CD4-positive, alpha-beta T cell (primary cell): Measurements from ENCODE around the gene TMEM54. TPM values are rescaled to one million over a fixed set of nuclear protein-coding genes. Genes with fewer than 3 reads are reported as not detected.

ENCODE experiments used
- ATAC-seq: fragments of 200-7000 bp; cut with Tn5 transposase; one replicate; pipeline ENCODE4 v1.10.0; 2022; ENCODE audit warnings: mild to moderate bottlenecking; ENCODE audit not compliant: poor library complexity
- CTCF ChIA-PET: fragments of 350-600 bp; sonication (Branson Sonifier 250); formaldehyde crosslinking; loops from one replicate; lab custom pipeline; 2021; ENCODE audit warnings: antibody characterized with exemption, inconsistent platforms; lab: Charles Lee
- POLR2A ChIA-PET: fragments of 350-600 bp; sonication (Branson Sonifier 250); formaldehyde crosslinking; loops from one replicate; lab custom pipeline; 2021; ENCODE audit warnings: antibody characterized with exemption, inconsistent platforms; lab: Charles Lee
- DNase-seq, 14 experiments: peaks; one replicate each; pipeline ENCODE4 v3.0.0-alpha.2; 2013 to 2020; ENCODE audit warnings: mixed read lengths in 2 of 14
- H3K27ac ChIP-seq, 2 donors: one replicate each; pipeline versions ENCODE4 v1.5.1 to v1.7.0; 2013; ENCODE audit warnings: low read length in 2 of 2, low read depth in 1 of 2, mild to moderate bottlenecking in 1 of 2
- H3K27me3 ChIP-seq, 2 experiments: 1 replicate in 1 of 2; 2 replicates in 1 of 2; pipeline versions ENCODE4 v1.6.1 to v1.7.0; 2013; ENCODE audit warnings: low read length in 2 of 2, control low read depth in 1 of 2, mild to moderate bottlenecking in 1 of 2, moderate library complexity in 1 of 2; ENCODE audit not compliant: insufficient read depth in 2 of 2, control insufficient read depth in 1 of 2
- H3K36me3 ChIP-seq: one replicate; pipeline ENCODE4 v1.6.1; 2013; ENCODE audit warnings: low read length, control low read depth; ENCODE audit not compliant: insufficient read depth
- H3K4me1 ChIP-seq: one replicate; pipeline ENCODE4 v1.6.1; 2013; ENCODE audit warnings: low read length, control low read depth; ENCODE audit not compliant: insufficient read depth
- H3K4me3 ChIP-seq: one replicate; pipeline ENCODE4 v1.5.1; 2013; ENCODE audit warnings: mild to moderate bottlenecking, low read length, moderate library complexity
- H3K9me3 ChIP-seq, 2 experiments: 1 replicate in 1 of 2; 2 replicates in 1 of 2; pipeline versions ENCODE4 v1.6.1 to v1.7.0; 2013; ENCODE audit warnings: low read length in 2 of 2, mild to moderate bottlenecking in 2 of 2, control low read depth in 1 of 2, moderate library complexity in 1 of 2; ENCODE audit not compliant: control insufficient read depth in 1 of 2, insufficient read depth in 1 of 2
- H3K27ac Mint-ChIP-seq: one replicate; pipeline ENCODE4 v1.8.0; 2020; ENCODE audit warnings: mixed read lengths
- H3K27me3 Mint-ChIP-seq: one replicate; pipeline ENCODE4 v1.8.0; 2021; ENCODE audit warnings: mixed read lengths
- H3K36me3 Mint-ChIP-seq: one replicate; pipeline ENCODE4 v1.8.0; 2021; ENCODE audit warnings: low read depth, mixed read lengths
- H3K4me1 Mint-ChIP-seq: one replicate; pipeline ENCODE4 v1.8.0; 2021; ENCODE audit warnings: low read depth, mixed read lengths
- H3K4me3 Mint-ChIP-seq: one replicate; pipeline ENCODE4 v1.8.0; 2020; ENCODE audit warnings: mild to moderate bottlenecking, mixed read lengths
- H3K9me3 Mint-ChIP-seq: one replicate; pipeline ENCODE4 v1.8.0; 2020; ENCODE audit warnings: mixed read lengths
- CTCF ChIP-seq: fragments of 200-600 bp; IDR thresholded peaks from one replicate; pipeline ENCODE4 v1.8.0; 2022; ENCODE audit warnings: antibody characterized with exemption, mild to moderate bottlenecking
- intact Hi-C, 2 experiments: fragments of 100-400 bp; cut with DNase I in 1 of 2; cut with micrococcal nuclease in 1 of 2; formaldehyde crosslinking; loops; one replicate each; pipeline versions ENCODE4 v1.15.1 to v1.9.0; 2023 to 2025; cut with DNase I, micrococcal nuclease
- total RNA-seq, 174 experiments: library from RNA in 2 of 174; stranded (reverse) in 2 of 174; gene quantifications; one replicate each; pipeline ENCODE4 v1.2.3 and lab custom pipeline; 2021 to 2026

The TMEM54 gene
- total RNA-seq, 2 experiments from 2014 or later = not detected

- Histone ChIP-seq H3K27me3 (no peaks in the 10 kb centered on the region), H3K4me1 (no peaks in the 10 kb centered on the region), H3K36me3 (peaks cover 47% of the 10 kb centered on the region), H3K4me3 (no peak overlapping the region), H3K27ac (no peak overlapping the region), H3K9me3 (no peaks in the 10 kb centered on the region)
- intact Hi-C loops = loop anchor here in 1 of 2 experiments (5.0 kb wide), 1 partner anchor 433 kb away; no protein-coding TSS in a partner anchor
- Mint-ChIP-seq H3K36me3 (peaks cover 40% of the 10 kb centered on the region), H3K4me1 (no peaks in the 10 kb centered on the region), H3K27me3 (no peaks in the 10 kb centered on the region), H3K27ac (no peak overlapping the region), H3K4me3 (no peak overlapping the region), H3K9me3 (no peaks in the 10 kb centered on the region)
- TF ChIP-seq CTCF = no peak
- no peak for DNase-seq
- ChIA-PET POLR2A (interaction anchor here (1.1 to 2.1 kb wide), 3 partner anchors 30 to 122 kb away, joined by 3 to 9 read pairs (median 7); partner anchors contain the start of gene RNF19B), CTCF (interaction anchor here (0.7 to 2.8 kb wide), 3 partner anchors 101 to 361 kb away, joined by 3 to 17 read pairs (median 4); no protein-coding TSS in a partner anchor)
- ATAC-seq = no peak
Observed at GRCh38 chr1:32934535-32934934, 33.3 kb upstream of the TMEM54 start.

GRCh38 chr1:32933742-32934322, 32.6 kb upstream of the TMEM54 start:
- Histone ChIP-seq H3K9me3 (no peaks in the 10 kb centered on the region), H3K4me1 (no peaks in the 10 kb centered on the region), H3K36me3 (peaks cover 41% of the 10 kb centered on the region), H3K27ac (no peak overlapping the region), H3K4me3 (no peak overlapping the region), H3K27me3 (no peaks in the 10 kb centered on the region)
- ChIA-PET CTCF (interaction anchor here (0.7 to 2.8 kb wide), 10 partner anchors 9 to 361 kb away, joined by 3 to 17 read pairs (median 4); no protein-coding TSS in a partner anchor), POLR2A (interaction anchor here (1.0 to 2.1 kb wide), 5 partner anchors 31 to 194 kb away, joined by 3 to 9 read pairs (median 4); partner anchors contain the start of gene RNF19B)
- ATAC-seq (peak; percentile 11), DNase-seq (no peak)
- Mint-ChIP-seq H3K4me3 (no peak overlapping the region), H3K27me3 (no peaks in the 10 kb centered on the region), H3K9me3 (no peaks in the 10 kb centered on the region), H3K4me1 (no peaks in the 10 kb centered on the region), H3K36me3 (peaks cover 35% of the 10 kb centered on the region), H3K27ac (no peak overlapping the region)
- peak; percentile 3 for TF ChIP-seq CTCF
- intact Hi-C loops = loop anchor here (1.0 to 5.0 kb wide), 6 partner anchors 73 to 433 kb away; no protein-coding TSS in a partner anchor

GRCh38 chr1:32931760-32932159, 30.6 kb upstream of the TMEM54 start:
- Histone ChIP-seq H3K4me1 (no peaks in the 10 kb centered on the region), H3K27me3 (no peaks in the 10 kb centered on the region), H3K27ac (no peak overlapping the region), H3K9me3 (no peaks in the 10 kb centered on the region), H3K4me3 (no peak overlapping the region), H3K36me3 (peaks cover 21% of the 10 kb centered on the region)
- ATAC-seq (no peak), DNase-seq (no peak)
- ChIA-PET CTCF (interaction anchor here (0.7 to 2.8 kb wide), 3 partner anchors 74 to 124 kb away, joined by 3 to 17 read pairs (median 3); no protein-coding TSS in a partner anchor), POLR2A (no interaction called here)
- H3K27me3 Mint-ChIP-seq = peaks cover 7% of the 10 kb centered on the region
- no peak for TF ChIP-seq CTCF
- no peaks in the 10 kb centered on the region for H3K9me3 Mint-ChIP-seq
- peaks cover 14% of the 10 kb centered on the region for H3K36me3 Mint-ChIP-seq
- intact Hi-C loops = loop anchor here (2.0 to 5.0 kb wide), 2 partner anchors 435 to 436 kb away; no protein-coding TSS in a partner anchor
- no peak overlapping the region for H3K27ac Mint-ChIP-seq
- no peaks in the 10 kb centered on the region for H3K4me1 Mint-ChIP-seq
- H3K4me3 Mint-ChIP-seq = no peak overlapping the region
